Upper lobe of left lung (tissue), 6 donors: ENCODE results near the gene NIT1. TPM values are rescaled to one million over a fixed set of nuclear protein-coding genes. Genes with fewer than 3 reads are reported as not detected.

Experiments used
- ATAC-seq, 2 donors: fragments of 200-7000 bp; cut with Tn5 transposase; one replicate each; pipeline ENCODE4 v1.9.1; 2022; ENCODE audit warnings: mild to moderate bottlenecking in 2 of 2, moderate library complexity in 2 of 2; ENCODE audit not compliant: low FRiP score in 2 of 2
- DNase-seq, 2 donors: peaks; one replicate each; pipeline ENCODE4 v3.0.0-alpha.2; 2019 to 2020
- H3K27ac ChIP-seq, 4 donors: fragments of 200-600 bp; sonication (generic); one replicate each; pipeline ENCODE4 v1.5.1; 2016 to 2019
- H3K27me3 ChIP-seq, 4 donors: fragments of 200-600 bp; sonication (generic); one replicate each; pipeline ENCODE4 v1.5.1; 2017 to 2019
- H3K36me3 ChIP-seq, 4 donors: fragments of 200-600 bp; sonication (generic); one replicate each; pipeline ENCODE4 v1.5.1; 2016 to 2019
- H3K4me1 ChIP-seq, 4 donors: fragments of 200-600 bp; sonication (generic); one replicate each; pipeline ENCODE4 v1.5.1; 2018 to 2019
- H3K4me3 ChIP-seq, 4 donors: fragments of 200-600 bp; sonication (generic); one replicate each; pipeline ENCODE4 v1.5.1; 2017 to 2019; ENCODE audit warnings: mild to moderate bottlenecking in 2 of 4, moderate library complexity in 1 of 4
- H3K9me3 ChIP-seq, 4 donors: fragments of 200-600 bp; sonication (generic); one replicate each; pipeline ENCODE4 v1.5.1; 2018 to 2019
- CTCF ChIP-seq, 6 experiments: fragments of 450-650 bp in 4 of 6; fragments of 200-600 bp in 2 of 6; sonication (generic) in 2 of 6; IDR thresholded peaks; one replicate each; pipeline ENCODE4 v1.5.1; 2016 to 2019; ENCODE audit warnings: antibody characterized with exemption in 6 of 6
- EP300 ChIP-seq, 4 donors: sonication (generic); formaldehyde crosslinking; IDR thresholded peaks; one replicate each; pipeline ENCODE4 v1.5.1; 2017; ENCODE audit warnings: antibody characterized with exemption in 4 of 4, control low read depth in 2 of 4
- POLR2A ChIP-seq, 4 donors: fragments of 450-650 bp; IDR thresholded peaks; one replicate each; pipeline ENCODE4 v1.5.1; 2016 to 2017; ENCODE audit warnings: antibody characterized with exemption in 4 of 4, mild to moderate bottlenecking in 2 of 4
- POLR2AphosphoS5 ChIP-seq, 2 donors: sonication (generic); formaldehyde crosslinking; IDR thresholded peaks; one replicate each; pipeline ENCODE4 v1.5.1; 2017; ENCODE audit warnings: antibody characterized with exemption in 2 of 2
- WGBS, 2 donors: methylation state at CpG; one replicate each; pipeline ENCODE4 v1.1.5; 2017 to 2018; 5-methylcytosine and 5-hydroxymethylcytosine counted together
- total RNA-seq, 6 donors: library from RNA; depleted of rRNA in 4 of 6; stranded (reverse); fragments of >200 nt in 4 of 6; gene quantifications; one replicate each; pipeline versions ENCODE4 v1.1.0 to v1.2.1, GENCODE V29; 2016 to 2021
- donor health status: DM: no; HTN: no; CAD: no; lungs with moderate emphysema.
- donor health status: DM: no; HTN: yes; CAD: no; lungs with severe emphysema.

NIT1 gene
- total RNA-seq, 6 donors from 2014 or later, result 21.2 to 62.9 (median 40.7) TPM

GRCh38 chr1:161090617-161091016 is 27.3 kb upstream of the NIT1 start:
- WGBS, 2 donors, result 79 to 90% methylated on average over 3 of the region's 3 CpGs
- Histone ChIP-seq H3K27me3 (no peaks in the 10 kb centered on the region), H3K36me3 (no peaks in the 10 kb centered on the region), H3K4me3 (no peak overlapping the region), H3K9me3 (no peaks in the 10 kb centered on the region), H3K27ac (no peak overlapping the region), H3K4me1 (peaks cover 0 to 37% (median 20%) of the 10 kb centered on the region in 4 donors)
- no peak for DNase-seq
- ATAC-seq, result no peak
- TF ChIP-seq POLR2AphosphoS5 (IDR thresholded peaks at IDR 0.05) (no peak), EP300 (IDR thresholded peaks at IDR 0.05) (no peak), POLR2A (IDR thresholded peaks at IDR 0.05) (no peak), CTCF (IDR thresholded peaks at IDR 0.05) (no peak)

GRCh38 chr1:161091093-161091492 is 26.8 kb upstream of the NIT1 start:
- H3K4me3 ChIP-seq, result no peak overlapping the region
- no peaks in the 10 kb centered on the region for H3K27me3 ChIP-seq
- TF ChIP-seq EP300 (IDR thresholded peaks at IDR 0.05), result no peak
- TF ChIP-seq POLR2AphosphoS5 (IDR thresholded peaks at IDR 0.05), result no peak
- no peak for TF ChIP-seq CTCF (IDR thresholded peaks at IDR 0.05)
- TF ChIP-seq POLR2A (IDR thresholded peaks at IDR 0.05), result no peak
- peaks cover 0 to 33% (median 19%) of the 10 kb centered on the region in 4 donors for H3K4me1 ChIP-seq
- no peak for ATAC-seq
- DNase-seq, result no peak
- no peak overlapping the region for H3K27ac ChIP-seq
- 90 to 91% methylated on average over 5 of the region's 5 CpGs for WGBS, 2 donors
- no peaks in the 10 kb centered on the region for H3K36me3 ChIP-seq
- H3K9me3 ChIP-seq, result no peaks in the 10 kb centered on the region

- DNase-seq, result no peak
- 92% methylated on average over 7 of the region's 7 CpGs for WGBS, 2 donors
- TF ChIP-seq POLR2A (IDR thresholded peaks at IDR 0.05) (no peak), EP300 (IDR thresholded peaks at IDR 0.05) (no peak), POLR2AphosphoS5 (IDR thresholded peaks at IDR 0.05) (no peak), CTCF (IDR thresholded peaks at IDR 0.05) (no peak)
These were observed 26.0 kb upstream of the NIT1 start for GRCh38 chr1:161091796-161092507.

GRCh38 chr1:161092621-161093028 is 25.3 kb upstream of the NIT1 start:
- Histone ChIP-seq H3K27me3 (no peaks in the 10 kb centered on the region), H3K36me3 (no peaks in the 10 kb centered on the region), H3K4me3 (no peak overlapping the region), H3K27ac (no peak overlapping the region), H3K4me1 (peaks cover 8 to 30% (median 20%) of the 10 kb centered on the region in 4 donors), H3K9me3 (no peaks in the 10 kb centered on the region)
- WGBS, 2 donors, result 70 to 79% methylated on average over 3 of the region's 3 CpGs
- ATAC-seq, result no peak
- TF ChIP-seq POLR2AphosphoS5 (IDR thresholded peaks at IDR 0.05) (no peak), CTCF (IDR thresholded peaks at IDR 0.05) (no peak), POLR2A (IDR thresholded peaks at IDR 0.05) (no peak), EP300 (IDR thresholded peaks at IDR 0.05) (no peak)
- no peak for DNase-seq

More at GRCh38 chr1:161091796-161092507, 26.0 kb upstream of the NIT1 start:
- Histone ChIP-seq H3K4me1 (peaks cover 3 to 29% (median 18%) of the 10 kb centered on the region in 4 donors), H3K27me3 (no peaks in the 10 kb centered on the region), H3K27ac (no peak overlapping the region), H3K4me3 (no peak overlapping the region), H3K9me3 (no peaks in the 10 kb centered on the region), H3K36me3 (no peaks in the 10 kb centered on the region)
- no peak for ATAC-seq

GRCh38 chr1:161094481-161094880 is 23.4 kb upstream of the NIT1 start:
- H3K27me3 ChIP-seq, result no peaks in the 10 kb centered on the region
- H3K4me1 ChIP-seq, result peaks cover 21 to 34% (median 31%) of the 10 kb centered on the region in 4 donors
- ATAC-seq (no peak), DNase-seq (peak in 1 of 2 donors; percentile 49)
- H3K36me3 ChIP-seq, result no peaks in the 10 kb centered on the region
- H3K9me3 ChIP-seq, result no peaks in the 10 kb centered on the region
- H3K27ac ChIP-seq, result no peak overlapping the region
- TF ChIP-seq EP300 (IDR thresholded peaks at IDR 0.05) (no peak), CTCF (IDR thresholded peaks at IDR 0.05) (no peak), POLR2A (IDR thresholded peaks at IDR 0.05) (no peak), POLR2AphosphoS5 (IDR thresholded peaks at IDR 0.05) (no peak)
- 96% methylated on average over 14 of the region's 14 CpGs for WGBS, 2 donors
- no peak overlapping the region for H3K4me3 ChIP-seq
